Chondrocyte (in vitro differentiated cells): ENCODE results near the gene DNAJC8. TPM values are rescaled to one million over a fixed set of nuclear protein-coding genes. Genes with fewer than 3 reads are reported as not detected.

Experiments
- DNase-seq: peaks from one replicate; pipeline ENCODE4 v3.0.0; 2021; ENCODE audit warnings: mixed read lengths, low spot score
- H3K27ac Mint-ChIP-seq: one replicate; pipeline ENCODE4 v1.8.0; 2021; ENCODE audit warnings: mild to moderate bottlenecking, moderate library complexity, mixed read lengths; ENCODE audit not compliant: unreplicated experiment
- H3K27me3 Mint-ChIP-seq: 2 replicates; pipeline ENCODE4 v1.8.0; 2021; ENCODE audit warnings: low read depth, mixed read lengths
- H3K36me3 Mint-ChIP-seq: 2 replicates; pipeline ENCODE4 v1.8.0; 2021; ENCODE audit warnings: low read depth, mixed read lengths
- H3K4me1 Mint-ChIP-seq: 2 replicates; pipeline ENCODE4 v1.8.0; 2021; ENCODE audit warnings: low read depth, mild to moderate bottlenecking, mixed read lengths
- H3K4me3 Mint-ChIP-seq: one replicate; pipeline ENCODE4 v1.8.0; 2021; ENCODE audit warnings: mild to moderate bottlenecking, moderate library complexity, mixed read lengths; ENCODE audit not compliant: unreplicated experiment
- H3K9me3 Mint-ChIP-seq: 2 replicates; pipeline ENCODE4 v1.8.0; 2021; ENCODE audit warnings: low read depth, mixed read lengths
- CTCF ChIP-seq: fragments of 200-600 bp; sonication (generic); IDR thresholded peaks from 2 replicates; pipeline ENCODE4 v1.5.0; 2021; ENCODE audit warnings: antibody characterized with exemption, mild to moderate bottlenecking, moderate library complexity
- total RNA-seq: library from RNA; stranded (reverse); gene quantifications from 3 replicates; pipeline ENCODE4 v1.2.1, GENCODE V29; 2021

DNAJC8 gene
- total RNA-seq, 1 donor from 2014 or later = 72.8 TPM

- H3K9me3 Mint-ChIP-seq = no peaks in the 10 kb centered on the region
- no peak for TF ChIP-seq CTCF
- no peak for DNase-seq
- H3K4me1 Mint-ChIP-seq = no peaks in the 10 kb centered on the region
- H3K27me3 Mint-ChIP-seq = peaks cover 6% of the 10 kb centered on the region
- no peaks in the 10 kb centered on the region for H3K36me3 Mint-ChIP-seq
- H3K4me3 Mint-ChIP-seq = no peak overlapping the region
- no peak overlapping the region for H3K27ac Mint-ChIP-seq
Measured at GRCh38 chr1:28173151-28173979, 59.5 kb downstream of the DNAJC8 start.

GRCh38 chr1:28172713-28173150, 60.1 kb downstream of the DNAJC8 start:
- H3K36me3 Mint-ChIP-seq = no peaks in the 10 kb centered on the region
- no peaks in the 10 kb centered on the region for H3K9me3 Mint-ChIP-seq
- no peak overlapping the region for H3K4me3 Mint-ChIP-seq
- H3K27ac Mint-ChIP-seq = no peak overlapping the region
- H3K4me1 Mint-ChIP-seq = no peaks in the 10 kb centered on the region
- TF ChIP-seq CTCF = no peak
- DNase-seq = no peak
- H3K27me3 Mint-ChIP-seq = peaks cover 6% of the 10 kb centered on the region

- Mint-ChIP-seq H3K27ac (no peak overlapping the region), H3K4me3 (no peak overlapping the region), H3K4me1 (no peaks in the 10 kb centered on the region), H3K36me3 (no peaks in the 10 kb centered on the region), H3K27me3 (no peaks in the 10 kb centered on the region), H3K9me3 (no peaks in the 10 kb centered on the region)
- DNase-seq = no peak
- no peak for TF ChIP-seq CTCF
Measured at GRCh38 chr1:28171246-28171645, 61.6 kb downstream of the DNAJC8 start.

GRCh38 chr1:28170001-28170596, 62.7 kb downstream of the DNAJC8 start:
- Mint-ChIP-seq H3K36me3 (no peaks in the 10 kb centered on the region), H3K27me3 (no peaks in the 10 kb centered on the region), H3K4me1 (no peaks in the 10 kb centered on the region), H3K9me3 (peaks cover 3% of the 10 kb centered on the region), H3K27ac (no peak overlapping the region), H3K4me3 (no peak overlapping the region)
- DNase-seq = no peak
- no peak for TF ChIP-seq CTCF

GRCh38 chr1:28163496-28164161, 69.2 kb downstream of the DNAJC8 start:
- Mint-ChIP-seq H3K9me3 (peaks cover 3% of the 10 kb centered on the region), H3K4me1 (peaks cover 7% of the 10 kb centered on the region), H3K27ac (no peak overlapping the region), H3K27me3 (peaks cover 2% of the 10 kb centered on the region), H3K36me3 (no peaks in the 10 kb centered on the region), H3K4me3 (no peak overlapping the region)
- no peak for DNase-seq
- no peak for TF ChIP-seq CTCF
